ENCODE results near the gene ASB12. TPM values are rescaled to one million over a fixed set of nuclear protein-coding genes. Genes with fewer than 3 reads are reported as not detected.
A peak's percentile ranks its signal among the peaks of the same experiment; 100 is the strongest.
"Not testable (repeated sequence)": the region's sequence is repeated elsewhere in the genome, so short reads cannot be mapped to it uniquely, and the experiment has no call there.

The ASB12 gene
- total RNA-seq, 1 experiment from 2014 or later = not detected

GRCh38 chrX:64218023-64218422 is 12.4 kb downstream of the ASB12 start:
- Histone ChIP-seq H3K9me3 (ENCODE audit: low read depth, low read length, poor library complexity, severe bottlenecking) (no peaks in the 10 kb centered on the region), H3K27ac (ENCODE audit: low read depth, low read length, poor library complexity, severe bottlenecking) (no peak overlapping the region), H3K36me3 (ENCODE audit: insufficient read depth, low read length, poor library complexity, severe bottlenecking) (no peaks in the 10 kb centered on the region), H3K4me3 (ENCODE audit: low read depth, low read length, poor library complexity, severe bottlenecking) (no peak overlapping the region), H3K27me3 (replicated peaks; ENCODE audit: insufficient read depth, low read depth, low read length, poor library complexity) (no peaks in the 10 kb centered on the region), H3K4me1 (ENCODE audit: insufficient read depth, low read length, poor library complexity, severe bottlenecking) (no peaks in the 10 kb centered on the region)
- no peak for DNase-seq (ENCODE audit: low spot score)
- no peak for TF ChIP-seq EZH2 (IDR thresholded peaks at IDR 0.05; ENCODE audit: borderline replicate concordance, low read depth, low read length, poor library complexity, severe bottlenecking)
- no peak for TF ChIP-seq CTCF (conservative IDR thresholded peaks at IDR 0.05; ENCODE audit: low read depth, low read length)
- intact Hi-C loops (cut with micrococcal nuclease; ENCODE audit: unreplicated experiment) = no loop called here
- BruUV-seq (replicated peaks) = no TSS peak
- ChIA-PET POLR2A (ENCODE audit: low non-redundant PET) (no interaction called here), CTCF (no interaction called here)

- H3K9me3 ChIP-seq (ENCODE audit: low read depth, low read length, poor library complexity, severe bottlenecking); H3K4me3 ChIP-seq (ENCODE audit: low read depth, low read length, poor library complexity, severe bottlenecking); DNase-seq (ENCODE audit: low spot score); H3K4me1 ChIP-seq (ENCODE audit: insufficient read depth, low read length, poor library complexity, severe bottlenecking); BruUV-seq (replicated peaks); CTCF ChIA-PET; POLR2A ChIA-PET (ENCODE audit: low non-redundant PET); H3K27me3 ChIP-seq (replicated peaks; ENCODE audit: insufficient read depth, low read depth, low read length, poor library complexity); H3K36me3 ChIP-seq (ENCODE audit: insufficient read depth, low read length, poor library complexity, severe bottlenecking); H3K27ac ChIP-seq (ENCODE audit: low read depth, low read length, poor library complexity, severe bottlenecking); intact Hi-C loops (cut with micrococcal nuclease; ENCODE audit: unreplicated experiment): not testable (repeated sequence)
Observed at GRCh38 chrX:64213989-64214388, 16.4 kb downstream of the ASB12 start.

- TF ChIP-seq EZH2 (IDR thresholded peaks at IDR 0.05; ENCODE audit: borderline replicate concordance, low read depth, low read length, poor library complexity, severe bottlenecking) = no peak
- no peak for TF ChIP-seq CTCF (conservative IDR thresholded peaks at IDR 0.05; ENCODE audit: low read depth, low read length)
- ChIA-PET CTCF (no interaction called here), POLR2A (ENCODE audit: low non-redundant PET) (no interaction called here)
- intact Hi-C loops (cut with micrococcal nuclease; ENCODE audit: unreplicated experiment) = no loop called here
- H3K27me3 ChIP-seq (replicated peaks; ENCODE audit: insufficient read depth, low read depth, low read length, poor library complexity) = no peaks in the 10 kb centered on the region
- no peaks in the 10 kb centered on the region for H3K9me3 ChIP-seq (ENCODE audit: low read depth, low read length, poor library complexity, severe bottlenecking)
- no peaks in the 10 kb centered on the region for H3K36me3 ChIP-seq (ENCODE audit: insufficient read depth, low read length, poor library complexity, severe bottlenecking)
- DNase-seq (ENCODE audit: low spot score) = peak; percentile 27
- peak overlapping the region; percentile 56 for H3K4me3 ChIP-seq (ENCODE audit: low read depth, low read length, poor library complexity, severe bottlenecking)
- peak overlapping the region; percentile 70 for H3K27ac ChIP-seq (ENCODE audit: low read depth, low read length, poor library complexity, severe bottlenecking)
- H3K4me1 ChIP-seq (ENCODE audit: insufficient read depth, low read length, poor library complexity, severe bottlenecking) = no peaks in the 10 kb centered on the region
- BruUV-seq (replicated peaks) = no TSS peak
Observed at GRCh38 chrX:64206556-64207162, 23.7 kb downstream of the ASB12 start.

Measured in A673 (cell line).